Spleen (tissue), 11 donors: ENCODE measurements around the gene ST6GALNAC2. TPM values are rescaled to one million over a fixed set of nuclear protein-coding genes. Genes with fewer than 3 reads are reported as not detected.
A peak's percentile ranks its signal among the peaks of the same experiment; 100 is the strongest.

Source experiments
- DNase-seq: peaks from one replicate; pipeline ENCODE4 v3.0.0-alpha.2; 2020
- H3K27ac ChIP-seq, 8 donors: fragments of 200-600 bp; sonication (generic) in 7 of 8; 1 replicate in 4 of 8; 2 replicates in 4 of 8; pipeline versions ENCODE4 v1.5.0 to v1.8.0; 2016 to 2021; ENCODE audit warnings: inconsistent platforms in 4 of 8, mild to moderate bottlenecking in 4 of 8, moderate library complexity in 1 of 8
- H3K27me3 ChIP-seq, 7 donors: fragments of 200-600 bp; sonication (generic) in 6 of 7; replicated peaks in 1 of 7; 1 replicate in 4 of 7; 2 replicates in 3 of 7; pipeline versions ENCODE4 v1.5.0 to v1.8.0; 2016 to 2021; ENCODE audit warnings: inconsistent platforms in 3 of 7, mild to moderate bottlenecking in 1 of 7
- H3K36me3 ChIP-seq, 6 donors: fragments of 200-600 bp; sonication (generic) in 5 of 6; 1 replicate in 4 of 6; 2 replicates in 2 of 6; pipeline versions ENCODE4 v1.5.0 to v1.8.0; 2016 to 2021; ENCODE audit warnings: inconsistent platforms in 2 of 6
- H3K4me1 ChIP-seq, 6 donors: fragments of 200-600 bp; sonication (generic) in 5 of 6; 1 replicate in 3 of 6; 2 replicates in 3 of 6; pipeline versions ENCODE4 v1.5.0 to v1.8.0; 2016 to 2021; ENCODE audit warnings: inconsistent platforms in 3 of 6
- H3K4me3 ChIP-seq, 8 donors: fragments of 200-600 bp; sonication (generic) in 7 of 8; 1 replicate in 4 of 8; 2 replicates in 4 of 8; pipeline versions ENCODE4 v1.5.0 to v1.8.0; 2016 to 2021; ENCODE audit warnings: inconsistent platforms in 4 of 8, mild to moderate bottlenecking in 4 of 8, moderate library complexity in 2 of 8
- H3K9me3 ChIP-seq, 8 donors: fragments of 200-600 bp; sonication (generic) in 7 of 8; 1 replicate in 4 of 8; 2 replicates in 4 of 8; pipeline versions ENCODE4 v1.5.0 to v1.8.0; 2016 to 2021; ENCODE audit warnings: inconsistent platforms in 4 of 8
- POLR2A ChIP-seq, 3 donors: fragments of 450-650 bp; IDR thresholded peaks; one replicate each; pipeline ENCODE4 v1.5.1; 2017; ENCODE audit warnings: antibody characterized with exemption in 3 of 3, mild to moderate bottlenecking in 1 of 3
- POLR2AphosphoS5 ChIP-seq, 3 donors: sonication (generic); formaldehyde crosslinking; IDR thresholded peaks; one replicate each; pipeline ENCODE4 v1.5.1; 2017; ENCODE audit warnings: antibody characterized with exemption in 3 of 3
- WGBS, 5 donors: extraction: QIAGEN DNeasy Blood & Tissue Kit in 3 of 5; methylation state at CpG; one replicate each; pipeline versions ENCODE4 v1.1.5 to v1.1.7; 2013 to 2018; 5-methylcytosine and 5-hydroxymethylcytosine counted together
- intact Hi-C: fragments of 100-400 bp; cut with DNase I; formaldehyde crosslinking; loops from one replicate; pipeline ENCODE4 v1.15.0; 2023; ENCODE audit warnings: low total_unique reads
- polyA plus RNA-seq, 3 donors: library from polyadenylated mRNA; stranded (reverse); fragments of 200-250 nt; gene quantifications; one replicate each; pipeline ENCODE4 v1.2.1, GENCODE V29; 2013
- total RNA-seq, 7 donors: library from RNA; depleted of rRNA in 3 of 7; stranded (reverse); fragments of >200 nt in 3 of 7; fragmentation: NEBNext Ultra II Directional in 4 of 7; extraction: Animal tissue kit (Norgen Biotek cat#: 25700) in 4 of 7; gene quantifications; one replicate each; pipeline versions ENCODE4 v1.1.0 to v1.2.1, GENCODE V29; 2016 to 2021
- TF ChIP-seq, protein P1 (sequence below), 11 experiments: fragments of 200-600 bp in 7 of 11; fragments of 450-650 bp in 4 of 11; sonication (generic) in 4 of 11; IDR thresholded peaks in 8 of 11; conservative IDR thresholded peaks in 3 of 11; 1 replicate in 7 of 11; 2 replicates in 4 of 11; pipeline versions ENCODE4 v1.4.0 to v1.8.0; 2016 to 2021; ENCODE audit warnings: antibody characterized with exemption in 11 of 11, inconsistent platforms in 4 of 11, mild to moderate bottlenecking in 1 of 11
- donor health status: healthy with polysubstance abuse.
- donor health status: DM: no; HTN: no; CAD: no; lungs with moderate emphysema.
- donor health status: DM: no; HTN: no; CAD: no.
- donor health status: Bipolar disorder and iron deficiency.
- donor health status: healthy.
- donor health status: DM: no; HTN: no; CAD: no.
- donor health status: DM: yes; HTN: yes; CAD: no.

Gene ST6GALNAC2
- total and polyA plus RNA-seq, 10 donors, result 1.1 to 15.7 (median 8.7) TPM

DNA sequence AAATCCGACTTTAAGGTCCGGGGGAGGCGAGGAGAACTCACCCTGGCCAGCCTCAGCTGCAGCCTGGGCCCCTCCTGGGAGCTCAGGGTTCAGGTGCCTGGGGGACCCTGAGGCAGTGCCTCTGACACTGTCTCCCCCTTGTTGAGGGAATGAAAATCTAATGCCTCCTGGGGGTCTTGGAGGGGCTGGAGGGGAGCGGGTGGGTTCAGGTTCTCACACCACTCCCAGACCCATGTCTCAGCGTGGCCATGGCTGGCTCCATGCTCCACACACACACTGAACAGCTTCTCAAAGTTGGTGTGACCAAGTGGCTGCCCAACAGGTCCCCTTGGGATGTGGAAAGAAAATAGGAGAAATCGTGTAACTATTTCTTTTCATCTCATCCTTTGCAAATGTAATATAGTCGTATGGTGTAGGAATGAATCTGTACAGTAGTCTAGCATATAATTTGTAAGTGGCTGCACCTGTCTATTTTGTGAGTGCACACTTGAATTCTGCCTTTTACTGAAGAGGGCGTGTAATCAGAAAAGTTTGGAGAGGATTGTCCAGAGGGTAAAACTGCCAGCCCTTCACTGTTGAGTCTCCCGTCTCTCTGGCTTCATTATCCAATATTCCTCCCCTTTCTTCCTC is 46.6 kb downstream of the ST6GALNAC2 start:
- no peaks in the 10 kb centered on the region for H3K36me3 ChIP-seq
- H3K4me3 ChIP-seq, result peak overlapping the region in 1 of 8 donors; percentile 72
- H3K9me3 ChIP-seq, result no peaks in the 10 kb centered on the region
- 87 to 96% (median 89%) methylated on average over 8 to 9 of the region's 9 CpGs for WGBS, 5 donors
- TF ChIP-seq POLR2AphosphoS5 (IDR thresholded peaks at IDR 0.05) (no peak), POLR2A (IDR thresholded peaks at IDR 0.05) (no peak)
- TF ChIP-seq, protein P1, sequence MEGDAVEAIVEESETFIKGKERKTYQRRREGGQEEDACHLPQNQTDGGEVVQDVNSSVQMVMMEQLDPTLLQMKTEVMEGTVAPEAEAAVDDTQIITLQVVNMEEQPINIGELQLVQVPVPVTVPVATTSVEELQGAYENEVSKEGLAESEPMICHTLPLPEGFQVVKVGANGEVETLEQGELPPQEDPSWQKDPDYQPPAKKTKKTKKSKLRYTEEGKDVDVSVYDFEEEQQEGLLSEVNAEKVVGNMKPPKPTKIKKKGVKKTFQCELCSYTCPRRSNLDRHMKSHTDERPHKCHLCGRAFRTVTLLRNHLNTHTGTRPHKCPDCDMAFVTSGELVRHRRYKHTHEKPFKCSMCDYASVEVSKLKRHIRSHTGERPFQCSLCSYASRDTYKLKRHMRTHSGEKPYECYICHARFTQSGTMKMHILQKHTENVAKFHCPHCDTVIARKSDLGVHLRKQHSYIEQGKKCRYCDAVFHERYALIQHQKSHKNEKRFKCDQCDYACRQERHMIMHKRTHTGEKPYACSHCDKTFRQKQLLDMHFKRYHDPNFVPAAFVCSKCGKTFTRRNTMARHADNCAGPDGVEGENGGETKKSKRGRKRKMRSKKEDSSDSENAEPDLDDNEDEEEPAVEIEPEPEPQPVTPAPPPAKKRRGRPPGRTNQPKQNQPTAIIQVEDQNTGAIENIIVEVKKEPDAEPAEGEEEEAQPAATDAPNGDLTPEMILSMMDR (IDR thresholded peaks at IDR 0.05 in 8 of 11, conservative IDR thresholded peaks at IDR 0.05 in 3 of 11), result no peak
- peak overlapping the region in 5 of 8 donors; percentile 61 to 73 (median 67) for H3K27ac ChIP-seq
- intact Hi-C loops, result no loop called here
- peaks cover 0 to 68% (median 22%) of the 10 kb centered on the region in 7 donors for H3K27me3 ChIP-seq
- DNase-seq, result no peak
- peaks cover 6 to 84% (median 52%) of the 10 kb centered on the region in 6 donors for H3K4me1 ChIP-seq

DNA sequence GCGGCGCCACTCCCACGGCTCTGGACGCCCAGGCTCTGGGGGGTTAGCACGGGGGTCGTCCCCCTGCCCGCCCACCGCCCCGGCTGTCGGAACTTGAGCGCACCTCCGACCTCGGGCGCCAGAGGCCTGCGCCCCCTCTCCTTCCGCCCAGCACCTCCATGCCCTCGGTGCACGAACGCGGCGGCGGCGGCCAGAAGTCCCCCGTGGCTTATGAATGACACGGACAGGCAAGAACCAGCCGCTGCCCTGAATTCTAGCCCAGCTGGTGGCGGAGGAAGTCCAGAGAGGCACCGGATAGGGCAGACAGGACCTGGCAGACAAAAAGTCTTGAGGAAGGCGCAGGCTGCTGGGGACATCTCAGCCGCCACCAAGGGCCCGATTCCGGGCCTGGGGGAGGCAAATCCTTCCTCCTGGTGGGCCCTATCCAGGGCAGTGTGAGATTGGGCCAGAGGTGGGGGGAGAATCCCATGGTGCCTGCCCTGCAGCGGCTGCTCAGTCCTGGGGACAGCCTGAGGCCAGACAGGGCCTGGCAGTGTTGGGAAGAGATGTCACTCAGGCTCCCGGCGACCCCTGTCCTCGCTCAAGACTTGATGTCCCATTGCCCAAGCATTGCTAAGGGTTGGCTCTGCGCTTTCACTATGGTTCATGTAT is 47.3 kb downstream of the ST6GALNAC2 start:
- Histone ChIP-seq H3K36me3 (no peaks in the 10 kb centered on the region), H3K4me1 (peaks cover 3 to 77% (median 45%) of the 10 kb centered on the region in 6 donors), H3K4me3 (peak overlapping the region; percentile 19 to 72 (median 40)), H3K27me3 (peaks cover 0 to 65% (median 22%) of the 10 kb centered on the region in 7 donors), H3K27ac (peak overlapping the region in 6 of 8 donors; percentile 61 to 73 (median 66)), H3K9me3 (no peaks in the 10 kb centered on the region)
- TF ChIP-seq POLR2AphosphoS5 (IDR thresholded peaks at IDR 0.05), result peak in 2 of 3 donors; percentile 20 to 24
- TF ChIP-seq, protein P1 (IDR thresholded peaks at IDR 0.05 in 8 of 11, conservative IDR thresholded peaks at IDR 0.05 in 3 of 11), result no peak
- WGBS, 5 donors, result 17 to 40% (median 21%) methylated on average over 4 to 37 of the region's 37 CpGs
- peak; percentile 70 for DNase-seq
- intact Hi-C loops, result no loop called here

DNA sequence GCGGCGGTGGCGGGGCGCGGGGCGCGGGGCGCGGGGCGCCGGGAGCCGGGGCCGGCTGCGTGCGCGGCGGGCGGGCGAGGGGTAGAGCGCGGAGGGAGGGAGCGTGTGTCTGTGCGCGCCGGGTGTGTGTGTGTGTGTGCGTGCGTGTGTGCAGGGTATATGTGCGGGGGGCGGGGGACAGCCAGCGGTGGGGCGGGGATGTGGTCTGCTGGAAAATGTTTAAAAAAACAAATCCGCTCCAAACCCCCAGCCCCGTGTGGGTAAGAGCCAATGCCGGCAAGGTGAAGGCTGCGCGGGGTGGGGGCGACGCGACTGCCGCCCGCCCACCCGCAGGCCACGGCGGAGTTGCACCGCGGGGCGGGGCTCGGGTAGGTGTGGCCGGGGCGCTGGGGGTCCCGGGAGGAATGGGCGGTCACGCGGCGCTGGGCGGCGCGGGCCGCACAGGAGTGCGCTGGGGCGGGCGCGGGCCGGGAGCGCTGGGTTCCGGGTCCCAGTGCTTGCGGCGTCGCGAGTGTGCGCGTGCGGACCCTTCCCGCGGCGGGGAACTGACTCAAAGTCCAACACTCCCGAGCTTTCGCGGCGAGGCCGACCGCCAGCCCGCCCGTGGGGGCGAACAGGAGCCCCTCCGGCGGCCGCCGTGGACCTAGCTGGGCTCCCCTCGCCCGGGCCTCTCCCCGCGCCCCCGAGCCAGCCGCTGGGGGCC is 47.9 kb downstream of the ST6GALNAC2 start, which contains the start of gene CYGB:
Gene CYGB (minus strand): TSS at position 132 of the 703 bp plus-strand sequence. CDS start 167 bp downstream, outside the sequence.
- H3K27ac ChIP-seq, result peak within 1 kb of the TSS in 6 of 8 donors; percentile 61 to 73 (median 66)
- intact Hi-C loops, result no loop called here
- peaks cover 3 to 70% (median 42%) of the 10 kb centered on the region in 6 donors for H3K4me1 ChIP-seq
- TF ChIP-seq POLR2AphosphoS5 (IDR thresholded peaks at IDR 0.05) (no peak), POLR2A (IDR thresholded peaks at IDR 0.05) (no peak)
- TF ChIP-seq, protein P1 (IDR thresholded peaks at IDR 0.05 in 8 of 11, conservative IDR thresholded peaks at IDR 0.05 in 3 of 11), result no peak
- peaks cover 0 to 60% (median 22%) of the 10 kb centered on the region in 7 donors for H3K27me3 ChIP-seq
- H3K4me3 ChIP-seq, result peak within 1 kb of the TSS; percentile 19 to 72 (median 40)
- peak; percentile 78 for DNase-seq
- no peaks in the 10 kb centered on the region for H3K9me3 ChIP-seq
- H3K36me3 ChIP-seq, result no peaks in the 10 kb centered on the region
- 1% methylated on average over 35 to 95 of the region's 95 CpGs for WGBS, 5 donors
